GM20000 (cell line): ENCODE results near the gene SDK2.

Source experiments
- DNase-seq: peaks from one replicate; pipeline ENCODE4 v3.0.0; 2012; ENCODE audit warnings: low spot score
- TF ChIP-seq, protein P1 (sequence below): IDR thresholded peaks from 2 replicates; pipeline ENCODE4 v1.5.1; 2012; ENCODE audit warnings: mild to moderate bottlenecking, control low read depth; ENCODE audit errors: extremely low read depth, missing control alignments

The SDK2 gene

DNA sequence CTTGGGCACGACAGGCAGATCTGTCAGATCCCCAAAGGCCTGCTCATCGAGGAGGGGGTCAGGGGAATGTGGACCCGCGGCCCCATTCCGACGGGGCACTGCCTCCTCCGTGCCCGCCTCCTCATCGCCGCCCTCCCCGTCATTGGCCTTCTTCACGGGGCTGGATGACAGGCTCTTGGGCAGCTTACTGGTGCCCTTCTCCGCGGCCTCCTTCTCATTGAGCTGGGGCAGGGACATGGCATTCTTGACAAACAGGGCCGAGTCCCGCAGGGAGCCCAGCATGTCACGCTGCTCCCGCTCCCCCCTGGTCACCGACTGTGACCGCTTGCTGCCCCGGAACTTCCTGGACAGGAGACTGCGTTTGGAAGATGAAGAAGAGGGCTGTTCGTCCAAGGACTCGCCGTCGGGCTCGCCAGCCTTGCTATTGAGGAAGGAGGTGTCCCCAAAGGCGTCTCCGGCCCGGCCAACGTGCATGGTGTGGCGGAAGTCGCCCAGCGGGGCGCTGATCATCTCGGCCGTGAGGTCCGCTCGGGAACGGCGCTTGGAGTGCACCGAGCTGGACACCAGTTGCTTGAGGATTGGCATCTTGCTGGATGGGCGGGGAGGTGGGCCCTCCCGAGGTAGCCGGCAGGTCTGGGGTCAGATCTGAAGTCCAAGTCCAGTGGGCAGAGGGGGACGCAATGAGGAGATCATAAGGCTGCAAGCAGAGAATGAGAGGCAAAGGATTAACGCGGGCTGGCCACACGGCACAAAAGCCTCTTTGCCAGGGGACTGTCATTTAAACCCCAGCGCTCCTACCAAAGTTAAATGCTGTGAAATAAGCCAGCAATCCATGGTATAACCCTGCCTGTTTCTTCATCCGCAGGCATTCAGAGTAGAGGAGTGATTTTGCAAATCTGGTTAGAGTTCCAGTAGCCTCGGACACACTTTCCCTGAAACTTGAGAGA is 358.1 kb downstream of the SDK2 start:
- DNase-seq = no peak

DNA sequence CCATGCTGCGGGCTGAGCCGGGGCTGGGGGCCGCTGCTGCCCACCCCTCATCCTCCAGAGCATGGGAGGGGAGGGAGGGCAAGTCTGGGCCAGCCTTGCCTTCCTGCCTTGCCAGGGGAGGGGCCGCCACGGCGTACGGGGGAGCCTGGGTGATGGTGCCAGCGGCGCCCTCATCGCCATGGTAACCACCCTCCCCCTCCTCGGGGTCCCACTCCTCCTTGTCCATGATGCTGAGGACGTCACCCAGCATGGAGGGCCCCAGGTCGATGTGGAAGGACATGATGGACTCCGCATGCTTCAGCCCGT is 358.7 kb downstream of the SDK2 start:
- TF ChIP-seq, protein P1, sequence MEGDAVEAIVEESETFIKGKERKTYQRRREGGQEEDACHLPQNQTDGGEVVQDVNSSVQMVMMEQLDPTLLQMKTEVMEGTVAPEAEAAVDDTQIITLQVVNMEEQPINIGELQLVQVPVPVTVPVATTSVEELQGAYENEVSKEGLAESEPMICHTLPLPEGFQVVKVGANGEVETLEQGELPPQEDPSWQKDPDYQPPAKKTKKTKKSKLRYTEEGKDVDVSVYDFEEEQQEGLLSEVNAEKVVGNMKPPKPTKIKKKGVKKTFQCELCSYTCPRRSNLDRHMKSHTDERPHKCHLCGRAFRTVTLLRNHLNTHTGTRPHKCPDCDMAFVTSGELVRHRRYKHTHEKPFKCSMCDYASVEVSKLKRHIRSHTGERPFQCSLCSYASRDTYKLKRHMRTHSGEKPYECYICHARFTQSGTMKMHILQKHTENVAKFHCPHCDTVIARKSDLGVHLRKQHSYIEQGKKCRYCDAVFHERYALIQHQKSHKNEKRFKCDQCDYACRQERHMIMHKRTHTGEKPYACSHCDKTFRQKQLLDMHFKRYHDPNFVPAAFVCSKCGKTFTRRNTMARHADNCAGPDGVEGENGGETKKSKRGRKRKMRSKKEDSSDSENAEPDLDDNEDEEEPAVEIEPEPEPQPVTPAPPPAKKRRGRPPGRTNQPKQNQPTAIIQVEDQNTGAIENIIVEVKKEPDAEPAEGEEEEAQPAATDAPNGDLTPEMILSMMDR = no peak
- DNase-seq = no peak

More for the DNA sequence above, 358.1 kb downstream of the SDK2 start:
- TF ChIP-seq, protein P1 = no peak

DNA sequence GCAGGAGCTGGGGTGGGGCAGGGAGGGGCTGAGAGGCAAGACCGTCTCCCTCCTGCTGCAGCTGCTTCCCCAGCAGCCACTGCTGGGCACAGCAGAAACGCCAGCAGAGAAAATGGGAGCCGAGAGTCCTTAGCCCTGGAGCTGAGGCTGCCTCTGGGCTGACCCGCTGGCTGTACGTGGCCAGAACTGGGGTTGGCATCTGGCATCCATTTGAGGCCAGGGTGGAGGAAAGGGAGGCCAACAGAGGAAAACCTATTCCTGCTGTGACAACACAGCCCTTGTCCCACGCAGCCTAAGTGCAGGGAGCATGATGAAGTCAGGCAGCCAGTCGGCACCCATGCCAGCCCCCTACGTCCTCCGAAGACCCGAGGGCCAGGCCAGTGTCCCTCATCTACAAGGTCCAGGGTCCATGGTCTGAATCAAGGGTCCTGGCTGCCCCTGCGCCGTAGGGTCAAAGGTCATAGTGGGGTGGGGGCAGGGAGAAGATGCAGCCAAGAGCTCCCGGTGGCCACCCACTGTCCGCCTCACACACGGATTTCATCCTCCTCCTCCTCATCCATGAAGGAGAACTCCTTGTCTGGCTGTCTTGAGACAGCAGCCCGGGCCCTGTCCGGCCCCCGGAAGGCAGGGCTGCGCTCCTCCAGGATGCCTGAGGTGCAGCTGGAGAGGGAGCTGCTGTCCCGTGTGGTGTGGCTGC is 359.2 kb downstream of the SDK2 start:
- DNase-seq = no peak
- TF ChIP-seq, protein P1 = no peak
